GM12878 (cell line): Measurements from ENCODE around the gene UFM1. TPM values are rescaled to one million over a fixed set of nuclear protein-coding genes. Genes with fewer than 3 reads are reported as not detected.

Experiments used
- ATAC-seq: fragments of 200-7000 bp; cut with Tn5 transposase; 3 replicates; pipeline ENCODE4 v1.9.1; 2020; ENCODE audit warnings: mild to moderate bottlenecking, moderate library complexity
- BruUV-seq: library from RNA; stranded (reverse); fragments of 400-500 nt; replicated peaks from 2 replicates; lab custom pipeline; 2021; lab: Mats Ljungman, UMichigan
- CTCF ChIA-PET: fragments of 300-600 bp; sonication (Branson Sonifier 250); formaldehyde crosslinking; extraction: SDS; loops from one replicate; lab custom pipeline; 2021; ENCODE audit warnings: inconsistent platforms; lab: Yijun Ruan, JAX
- POLR2A ChIA-PET: fragments of 350-600 bp; formaldehyde crosslinking; extraction: SDS; loops from one replicate; lab custom pipeline; 2021; ENCODE audit warnings: inconsistent platforms; lab: Charles Lee
- RAD21 ChIA-PET: fragments of 300-600 bp; sonication (Branson Sonifier 250); formaldehyde crosslinking; loops from one replicate; lab custom pipeline; 2023; ENCODE audit warnings: antibody characterized with exemption; ENCODE audit not compliant: unreplicated experiment; lab: Charles Lee
- SMC1A ChIA-PET: fragments of 300-600 bp; sonication (Branson Sonifier 250); formaldehyde crosslinking; loops from one replicate; lab custom pipeline; 2023; ENCODE audit not compliant: unreplicated experiment, uncharacterized antibody; lab: Charles Lee
- DNase-seq: peaks from one replicate; pipeline ENCODE4 v3.0.0-alpha.2; 2011; ENCODE audit warnings: low read depth, low spot score
- FAIRE-seq: peaks from 3 replicates; lab custom pipeline; 2011; peaks lifted over from hg19 to GRCh38; lab: Jason Lieb, UNC
- H2AFZ ChIP-seq: 2 replicates; pipeline ENCODE4 v1.6.0; 2011; ENCODE audit warnings: low read depth, low read length, control low read depth; ENCODE audit not compliant: control insufficient read depth
- H3K27ac ChIP-seq: 2 replicates; pipeline ENCODE4 v1.5.1; 2011; ENCODE audit warnings: control low read depth; ENCODE audit not compliant: control insufficient read depth, insufficient read depth
- H3K27me3 ChIP-seq, 2 experiments: replicated peaks in 1 of 2; 2 replicates each; pipeline versions ENCODE4 v1.6.0 to v1.6.1; 2011; ENCODE audit warnings: low read length in 1 of 2; ENCODE audit not compliant: control insufficient read depth in 2 of 2, insufficient read depth in 2 of 2
- H3K36me3 ChIP-seq, 2 experiments: 2 replicates each; pipeline ENCODE4 v1.5.1; 2011; ENCODE audit warnings: low read length in 1 of 2; ENCODE audit not compliant: control insufficient read depth in 2 of 2, insufficient read depth in 2 of 2
- H3K4me1 ChIP-seq: 2 replicates; pipeline ENCODE4 v1.6.1; 2011; ENCODE audit warnings: mild to moderate bottlenecking, low read length, moderate library complexity, mixed read lengths; ENCODE audit not compliant: control insufficient read depth, insufficient read depth
- H3K4me2 ChIP-seq: 2 replicates; pipeline ENCODE4 v1.6.0; 2011; ENCODE audit warnings: control low read depth; ENCODE audit not compliant: control insufficient read depth, insufficient read depth
- H3K4me3 ChIP-seq: fragments of 200-600 bp; sonication (generic); 2 replicates; pipeline ENCODE4 v1.5.1; 2016
- H3K79me2 ChIP-seq: 2 replicates; pipeline ENCODE4 v1.6.0; 2011; ENCODE audit warnings: low read length; ENCODE audit not compliant: control insufficient read depth, insufficient read depth
- H3K9ac ChIP-seq: 2 replicates; pipeline ENCODE4 v1.8.0; 2011; ENCODE audit warnings: low read length, control low read depth, mixed read lengths; ENCODE audit not compliant: control insufficient read depth, insufficient read depth
- H3K9me3 ChIP-seq: replicated peaks from 3 replicates; pipeline ENCODE4 v1.5.1; 2011; ENCODE audit warnings: mild to moderate bottlenecking, low read length; ENCODE audit not compliant: control insufficient read depth, insufficient read depth
- H4K20me1 ChIP-seq: 2 replicates; pipeline ENCODE4 v1.6.0; 2011; ENCODE audit not compliant: control insufficient read depth, insufficient read depth
- BHLHE40 ChIP-seq, 2 experiments: fragments of 450-650 bp in 1 of 2; IDR thresholded peaks; 2 replicates each; pipeline ENCODE4 v1.6.1; 2011 to 2017; ENCODE audit warnings: low read depth in 2 of 2, borderline replicate concordance in 1 of 2, improper control_type of control experiment in 1 of 2, low read length in 1 of 2, mild to moderate bottlenecking in 1 of 2
- CEBPB ChIP-seq, 2 experiments: fragments of 150-350 bp in 1 of 2; IDR thresholded peaks; 2 replicates each; pipeline ENCODE4 v1.6.1; 2012 to 2014; ENCODE audit warnings: low read depth in 2 of 2, low read length in 2 of 2, borderline replicate concordance in 1 of 2, inconsistent platforms in 1 of 2
- CTCF ChIP-seq, 3 experiments: IDR thresholded peaks in 2 of 3; conservative IDR thresholded peaks in 1 of 3; 2 replicates each; pipeline ENCODE4 v1.5.1; 2011; ENCODE audit warnings: low read depth in 3 of 3, low read length in 3 of 3, mild to moderate bottlenecking in 3 of 3, control low read depth in 2 of 3, moderate library complexity in 2 of 3, inconsistent platforms in 1 of 3, mixed read lengths in 1 of 3; ENCODE audit not compliant: control insufficient read depth in 2 of 3, insufficient read depth in 1 of 3; ENCODE audit errors: extremely low read depth in 1 of 3
- EED ChIP-seq: sonication (generic); IDR thresholded peaks from 2 replicates; pipeline ENCODE4 v1.6.1; 2016; ENCODE audit warnings: antibody characterized with exemption, low read depth
- ETV6 ChIP-seq, 2 experiments: fragments of 450-650 bp in 1 of 2; IDR thresholded peaks in 1 of 2; conservative IDR thresholded peaks in 1 of 2; 2 replicates each; pipeline ENCODE4 v1.6.1; 2014; ENCODE audit warnings: antibody characterized with exemption in 1 of 2, borderline replicate concordance in 1 of 2, low read depth in 1 of 2, mild to moderate bottlenecking in 1 of 2, moderate library complexity in 1 of 2
- GATAD2B ChIP-seq: fragments of 450-650 bp; conservative IDR thresholded peaks from 2 replicates; pipeline ENCODE4 v1.6.1; 2017; ENCODE audit warnings: low read depth, mild to moderate bottlenecking, moderate library complexity
- HDGF ChIP-seq: fragments of 450-650 bp; IDR thresholded peaks from 2 replicates; pipeline ENCODE4 v1.6.1; 2016; ENCODE audit warnings: antibody characterized with exemption
- MYC ChIP-seq: IDR thresholded peaks from 2 replicates; pipeline ENCODE4 v1.6.1; 2011; ENCODE audit warnings: mild to moderate bottlenecking, low read length, moderate library complexity, inconsistent platforms; ENCODE audit not compliant: insufficient read depth, insufficient replicate concordance, insufficient read length, severe bottlenecking
- NFIC ChIP-seq: IDR thresholded peaks from 2 replicates; pipeline ENCODE4 v1.6.1; 2012; ENCODE audit warnings: low read depth, mild to moderate bottlenecking, inconsistent platforms, low read length, moderate library complexity
- NFYA ChIP-seq: IDR thresholded peaks from 2 replicates; pipeline ENCODE4 v1.6.1; 2011; ENCODE audit warnings: low read depth, mild to moderate bottlenecking, low read length, improper control_type of control experiment, borderline replicate concordance
- PAX5 ChIP-seq: IDR thresholded peaks from 2 replicates; pipeline ENCODE4 v1.6.1; 2011; ENCODE audit warnings: low read depth, low read length, borderline replicate concordance
- RB1 ChIP-seq: fragments of 450-650 bp; formaldehyde crosslinking; IDR thresholded peaks from 2 replicates; pipeline ENCODE4 v1.6.1; 2017; ENCODE audit warnings: mild to moderate bottlenecking, borderline replicate concordance
- SMARCA5 ChIP-seq: fragments of 450-650 bp; IDR thresholded peaks from 2 replicates; pipeline ENCODE4 v1.6.1; 2017; ENCODE audit warnings: mild to moderate bottlenecking
- TCF12 ChIP-seq: IDR thresholded peaks from 2 replicates; pipeline ENCODE4 v1.6.1; 2011; ENCODE audit warnings: low read depth, mild to moderate bottlenecking, low read length
- ZNF592 ChIP-seq: fragments of 450-650 bp; IDR thresholded peaks from 2 replicates; pipeline ENCODE4 v1.6.1; 2017; ENCODE audit warnings: mild to moderate bottlenecking, moderate library complexity
- WGBS: methylation state at CpG from one replicate; pipeline ENCODE4 v1.1.6; 2016; ENCODE audit warnings: low lambda C conversion rate; ENCODE audit not compliant: insufficient replicate concordance, insufficient coverage; ENCODE audit errors: missing lambda C conversion rate; 5-methylcytosine and 5-hydroxymethylcytosine counted together
- in situ Hi-C: fragments of 300-500 bp; cut with MboI; formaldehyde crosslinking; loops from 9 replicates; pipeline ENCODE4 v1.14.3; 2018; ENCODE audit warnings: mixed read lengths
- intact Hi-C: fragments of 100-400 bp; cut with micrococcal nuclease; formaldehyde crosslinking; loops from one replicate; pipeline ENCODE4 v1.14.2; 2022; ENCODE audit not compliant: unreplicated experiment
- polyA plus RNA-seq, 11 experiments: library from polyadenylated mRNA; depleted of rRNA in 4 of 11; unstranded in 6 of 11; stranded (reverse) in 5 of 11; fragments of >200 nt; fragmentation: Nextera tagmentation in 4 of 11; fragmentation: Illumina TruSeq in 1 of 11; extraction: Ambion mirVana in 4 of 11; extraction: Trizol in 1 of 11; gene quantifications; 1 replicate in 1 of 11; 2 replicates in 10 of 11; pipeline versions ENCODE4 v1.2.1 to v1.2.3, GENCODE V29; 2011 to 2016; ENCODE audit warnings: inconsistent platforms in 2 of 11, missing spikeins in 2 of 11, low read depth in 1 of 11
- total RNA-seq, 4 experiments: library from RNA; depleted of rRNA in 3 of 4; stranded (reverse); fragments of >200 nt in 3 of 4; fragmentation: Illumina TruSeq in 1 of 4; extraction: Trizol in 1 of 4; gene quantifications; 2 replicates each; pipeline versions ENCODE4 v1.2.1 to v1.2.3, GENCODE V29; 2013 to 2021

UFM1 gene
- total and polyA plus RNA-seq, 10 of the 15 experiments (the other 5 are each of a cell fraction or from before 2014, with no cell fraction given), result 40.8 to 96.5 (median 73.8) TPM

- Histone ChIP-seq H3K9ac (no peak overlapping the region), H3K79me2 (no peaks in the 10 kb centered on the region), H3K27ac (no peak overlapping the region), H2AFZ (no peak overlapping the region), H3K4me1 (no peaks in the 10 kb centered on the region), H3K36me3 (no peaks in the 10 kb centered on the region), H3K4me3 (no peak overlapping the region), H3K27me3 (no peaks in the 10 kb centered on the region), H4K20me1 (no peaks in the 10 kb centered on the region), H3K9me3 (no peaks in the 10 kb centered on the region), H3K4me2 (no peak overlapping the region)
- RAD21 ChIA-PET, result no interaction called here
- CTCF ChIA-PET, result no interaction called here
- BruUV-seq, result no TSS peak
- SMC1A ChIA-PET, result no interaction called here
- no peak for DNase-seq
- TF ChIP-seq ZNF592 (no peak), SMARCA5 (no peak), NFIC (no peak), MYC (no peak), HDGF (no peak), BHLHE40 (IDR thresholded peaks at IDR 0.05; ENCODE audit: borderline replicate concordance in 1 of 2, low read depth in 2 of 2, low read length in 1 of 2) (no peak), ETV6 (conservative IDR thresholded peaks at IDR 0.05 in 1 of 2, IDR thresholded peaks at IDR 0.05 in 1 of 2; ENCODE audit: borderline replicate concordance in 1 of 2, low read depth in 1 of 2) (no peak), CTCF (IDR thresholded peaks at IDR 0.05 in 2 of 3, conservative IDR thresholded peaks at IDR 0.05 in 1 of 3; ENCODE audit: control insufficient read depth in 2 of 3, extremely low read depth in 1 of 3, insufficient read depth in 1 of 3, low read depth in 3 of 3, low read length in 3 of 3) (no peak), PAX5 (no peak), CEBPB (IDR thresholded peaks at IDR 0.05; ENCODE audit: borderline replicate concordance in 1 of 2, low read depth in 2 of 2, low read length in 2 of 2) (no peak), EED (no peak), RB1 (no peak), GATAD2B (no peak), TCF12 (no peak), NFYA (no peak)
- POLR2A ChIA-PET, result no interaction called here
- ATAC-seq, result no peak
- intact Hi-C loops (no loop called here), in situ Hi-C loops (no loop called here)
- 66% methylated on average over 4 of the region's 4 CpGs for WGBS
- no peak for FAIRE-seq
Observed at GRCh38 chr13:38301236-38301635, 48.4 kb upstream of the UFM1 start.
